ENCODE results near the gene PGLYRP4.

The PGLYRP4 gene

DNA sequence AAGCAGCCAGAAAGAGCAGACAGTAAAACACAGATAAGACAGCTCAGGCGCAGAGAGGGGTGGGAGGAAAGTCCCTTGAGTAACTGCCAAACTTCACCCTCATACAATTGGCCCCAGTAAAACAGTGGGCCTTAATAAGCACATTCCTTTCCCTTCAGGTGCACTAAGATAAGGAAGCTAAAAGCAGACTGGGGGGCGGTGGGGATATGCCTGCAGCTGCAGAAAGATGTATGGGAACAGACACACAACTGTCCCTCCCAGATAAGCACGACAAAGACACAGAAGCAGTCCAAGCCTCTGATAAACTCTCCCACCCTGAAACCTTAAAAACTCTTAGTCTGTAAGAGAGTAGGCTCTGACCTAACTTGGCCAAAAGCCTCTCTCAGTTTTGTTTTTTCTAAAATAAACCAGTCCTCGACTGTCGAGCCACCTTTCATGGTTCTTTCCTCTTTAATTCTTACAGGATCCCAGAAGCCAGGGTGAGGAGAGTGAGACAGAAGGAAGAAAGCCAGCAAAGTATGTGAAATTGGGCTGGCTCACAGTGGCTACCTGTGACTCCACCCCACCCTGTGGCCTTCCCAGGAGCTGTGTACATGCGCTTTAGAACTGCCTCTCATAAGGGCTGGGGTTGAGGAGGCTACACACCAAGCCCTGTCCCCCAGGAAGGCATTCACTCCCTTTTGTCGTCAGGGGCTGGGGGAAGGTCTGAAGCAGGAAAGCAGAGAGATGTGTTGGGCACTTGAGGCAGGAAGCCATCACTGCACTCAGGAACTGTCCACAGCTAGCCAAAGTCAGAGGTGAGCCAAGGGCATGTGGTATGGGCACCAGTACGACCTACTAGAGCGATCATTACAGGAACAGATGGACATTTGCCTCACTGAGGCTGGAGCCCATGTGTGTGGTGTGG, 4.6 kb downstream of the PGLYRP4 start:
- no peak overlapping the region for H3K4me3 ChIP-seq (ENCODE audit: low read depth in 1 of 2, low read length in 2 of 2)
- H3K27ac ChIP-seq (ENCODE audit: low read length) = no peak overlapping the region
- H3K4me1 ChIP-seq (ENCODE audit: insufficient read depth, low read length) = no peaks in the 10 kb centered on the region
- H4K20me1 ChIP-seq (ENCODE audit: insufficient read depth, low read length) = peaks cover 3% of the 10 kb centered on the region; the same call in 1 of the 2 replicates
- no peak overlapping the region for H3K9ac ChIP-seq (ENCODE audit: low read depth, low read length)
- H3K9me3 ChIP-seq (ENCODE audit: insufficient read depth, low read length, severe bottlenecking) = no peaks in the 10 kb centered on the region
- no peak for ATAC-seq (ENCODE audit: insufficient read depth, low read depth)
- no peak overlapping the region for H3K4me2 ChIP-seq (ENCODE audit: insufficient read depth, low read length)
- no peaks in the 10 kb centered on the region for H3K36me3 ChIP-seq (ENCODE audit: insufficient read depth, low read length)
- H3K79me2 ChIP-seq (ENCODE audit: insufficient read depth, low read length) = no peaks in the 10 kb centered on the region
- no peak for DNase-seq
- TF ChIP-seq, protein P1, sequence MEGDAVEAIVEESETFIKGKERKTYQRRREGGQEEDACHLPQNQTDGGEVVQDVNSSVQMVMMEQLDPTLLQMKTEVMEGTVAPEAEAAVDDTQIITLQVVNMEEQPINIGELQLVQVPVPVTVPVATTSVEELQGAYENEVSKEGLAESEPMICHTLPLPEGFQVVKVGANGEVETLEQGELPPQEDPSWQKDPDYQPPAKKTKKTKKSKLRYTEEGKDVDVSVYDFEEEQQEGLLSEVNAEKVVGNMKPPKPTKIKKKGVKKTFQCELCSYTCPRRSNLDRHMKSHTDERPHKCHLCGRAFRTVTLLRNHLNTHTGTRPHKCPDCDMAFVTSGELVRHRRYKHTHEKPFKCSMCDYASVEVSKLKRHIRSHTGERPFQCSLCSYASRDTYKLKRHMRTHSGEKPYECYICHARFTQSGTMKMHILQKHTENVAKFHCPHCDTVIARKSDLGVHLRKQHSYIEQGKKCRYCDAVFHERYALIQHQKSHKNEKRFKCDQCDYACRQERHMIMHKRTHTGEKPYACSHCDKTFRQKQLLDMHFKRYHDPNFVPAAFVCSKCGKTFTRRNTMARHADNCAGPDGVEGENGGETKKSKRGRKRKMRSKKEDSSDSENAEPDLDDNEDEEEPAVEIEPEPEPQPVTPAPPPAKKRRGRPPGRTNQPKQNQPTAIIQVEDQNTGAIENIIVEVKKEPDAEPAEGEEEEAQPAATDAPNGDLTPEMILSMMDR (IDR thresholded peaks at IDR 0.05; ENCODE audit: borderline replicate concordance, extremely low read depth, low read length, poor library complexity, severe bottlenecking) = no peak
- no peak for TF ChIP-seq EZH2 (IDR thresholded peaks at IDR 0.05; ENCODE audit: borderline replicate concordance, low read depth, low read length, severe bottlenecking)
- H2AFZ ChIP-seq (ENCODE audit: low read depth, low read length) = no peak overlapping the region
- H3K27me3 ChIP-seq (ENCODE audit: insufficient read depth, low read length, poor library complexity) = peaks cover 37% of the 10 kb centered on the region

DNA sequence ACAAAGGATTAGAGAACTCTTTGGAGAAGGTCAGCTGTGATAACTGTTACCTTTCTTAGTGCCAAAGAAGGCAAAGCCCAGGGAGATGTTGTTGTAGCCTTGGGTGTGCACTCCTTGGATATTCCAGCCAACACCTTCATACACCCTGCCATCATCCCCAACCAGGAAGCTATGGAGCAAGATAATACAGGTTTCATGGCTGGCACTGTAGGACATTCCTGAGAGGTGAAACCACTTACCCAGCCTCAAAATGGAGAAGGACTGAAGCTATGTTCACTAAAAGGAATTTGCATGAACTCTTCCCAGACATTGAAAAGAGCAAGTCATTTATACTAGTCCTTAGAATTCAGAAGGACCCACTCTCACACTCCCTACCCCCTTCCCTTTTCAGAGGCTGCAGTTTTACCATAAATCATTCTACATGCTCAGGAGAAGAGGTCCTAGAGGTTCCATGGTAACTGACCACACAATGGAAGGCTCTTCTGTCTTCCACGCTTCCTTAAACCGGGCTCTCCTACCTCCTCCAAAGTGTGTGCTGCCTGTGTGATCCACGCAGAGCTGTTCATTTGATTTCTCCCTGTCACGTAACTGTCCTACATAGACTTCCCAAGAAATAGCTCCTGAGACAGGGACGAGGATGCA, 5.5 kb downstream of the PGLYRP4 start:
- Histone ChIP-seq H3K4me3 (ENCODE audit: low read depth in 1 of 2, low read length in 2 of 2) (no peak overlapping the region), H3K27me3 (ENCODE audit: insufficient read depth, low read length, poor library complexity) (peaks cover 37% of the 10 kb centered on the region), H3K4me2 (ENCODE audit: insufficient read depth, low read length) (no peak overlapping the region), H3K36me3 (ENCODE audit: insufficient read depth, low read length) (no peaks in the 10 kb centered on the region), H3K79me2 (ENCODE audit: insufficient read depth, low read length) (no peaks in the 10 kb centered on the region), H3K27ac (ENCODE audit: low read length) (no peak overlapping the region), H4K20me1 (ENCODE audit: insufficient read depth, low read length) (peaks cover 3% of the 10 kb centered on the region; the same call in 1 of the 2 replicates), H3K4me1 (ENCODE audit: insufficient read depth, low read length) (no peaks in the 10 kb centered on the region), H3K9me3 (ENCODE audit: insufficient read depth, low read length, severe bottlenecking) (no peaks in the 10 kb centered on the region), H3K9ac (ENCODE audit: low read depth, low read length) (no peak overlapping the region), H2AFZ (ENCODE audit: low read depth, low read length) (no peak overlapping the region)
- ATAC-seq (ENCODE audit: insufficient read depth, low read depth) (no peak), DNase-seq (no peak)
- TF ChIP-seq, protein P1 (IDR thresholded peaks at IDR 0.05; ENCODE audit: borderline replicate concordance, extremely low read depth, low read length, poor library complexity, severe bottlenecking) = no peak
- TF ChIP-seq EZH2 (IDR thresholded peaks at IDR 0.05; ENCODE audit: borderline replicate concordance, low read depth, low read length, severe bottlenecking) = no peak

DNA sequence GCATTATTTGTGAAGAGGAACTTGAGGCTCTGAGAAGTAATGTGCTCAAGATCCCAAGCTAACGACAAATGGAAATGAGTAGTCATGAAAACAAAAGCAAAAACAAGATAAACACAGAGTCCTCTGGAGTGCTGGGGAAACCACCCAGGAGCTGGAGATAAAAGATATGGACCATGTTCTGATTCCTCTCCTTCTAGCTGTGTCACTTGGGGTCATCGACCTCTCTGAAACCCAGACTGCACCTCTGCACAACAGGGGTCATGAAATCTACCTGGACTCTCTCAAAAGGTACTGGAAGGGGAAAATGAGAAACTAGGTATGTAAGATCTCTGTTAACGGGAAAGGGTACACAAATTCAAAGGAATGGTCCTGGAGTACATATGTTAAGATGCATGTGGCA, 6.5 kb downstream of the PGLYRP4 start:
- H4K20me1 ChIP-seq (ENCODE audit: insufficient read depth, low read length) = 0 out of 2 replicates have a peak, but pooled peaks cover 3% of the 10 kb centered on the region
- H3K9me3 ChIP-seq (ENCODE audit: insufficient read depth, low read length, severe bottlenecking) = no peaks in the 10 kb centered on the region
- no peak overlapping the region for H3K4me3 ChIP-seq (ENCODE audit: low read depth in 1 of 2, low read length in 2 of 2)
- peaks cover 37% of the 10 kb centered on the region for H3K27me3 ChIP-seq (ENCODE audit: insufficient read depth, low read length, poor library complexity)
- DNase-seq (no peak), ATAC-seq (ENCODE audit: insufficient read depth, low read depth) (no peak)
- H3K27ac ChIP-seq (ENCODE audit: low read length) = no peak overlapping the region
- no peak overlapping the region for H3K4me2 ChIP-seq (ENCODE audit: insufficient read depth, low read length)
- no peaks in the 10 kb centered on the region for H3K36me3 ChIP-seq (ENCODE audit: insufficient read depth, low read length)
- H3K9ac ChIP-seq (ENCODE audit: low read depth, low read length) = no peak overlapping the region
- TF ChIP-seq EZH2 (IDR thresholded peaks at IDR 0.05; ENCODE audit: borderline replicate concordance, low read depth, low read length, severe bottlenecking) = no peak
- TF ChIP-seq, protein P1 (IDR thresholded peaks at IDR 0.05; ENCODE audit: borderline replicate concordance, extremely low read depth, low read length, poor library complexity, severe bottlenecking) = no peak
- H3K79me2 ChIP-seq (ENCODE audit: insufficient read depth, low read length) = no peaks in the 10 kb centered on the region
- H2AFZ ChIP-seq (ENCODE audit: low read depth, low read length) = no peak overlapping the region
- H3K4me1 ChIP-seq (ENCODE audit: insufficient read depth, low read length) = no peaks in the 10 kb centered on the region
